GM18517 (cell line): ENCODE measurements around the gene MTURN.

Source experiments
- ATAC-seq: cut with Tn5 transposase; IDR thresholded peaks from one replicate; pipeline ENCODE4 v1.9.1; 2021; ENCODE audit warnings: mild to moderate bottlenecking, moderate library complexity; ENCODE audit not compliant: unreplicated experiment

MTURN gene

GRCh38 chr7:30135301-30136116 is 723 bp downstream of the MTURN start:
- ATAC-seq = peak; percentile 23

- no peak for ATAC-seq
Measured at GRCh38 chr7:30136117-30136731, 1.4 kb downstream of the MTURN start.

- no peak for ATAC-seq
Measured at GRCh38 chr7:30136743-30137485, 2.1 kb downstream of the MTURN start.

GRCh38 chr7:30139836-30140384 is 5.1 kb downstream of the MTURN start:
- no peak for ATAC-seq

GRCh38 chr7:30140456-30140855 is 5.7 kb downstream of the MTURN start:
- no peak for ATAC-seq

- ATAC-seq = no peak
Measured at GRCh38 chr7:30142710-30143109, 7.9 kb downstream of the MTURN start.

GRCh38 chr7:30143748-30144251 is 9.0 kb downstream of the MTURN start:
- ATAC-seq = no peak

GRCh38 chr7:30144657-30145306 is 10.0 kb downstream of the MTURN start:
- ATAC-seq = no peak

GRCh38 chr7:30145426-30145970 is 10.7 kb downstream of the MTURN start:
- ATAC-seq = no peak

GRCh38 chr7:30146127-30146612 is 11.4 kb downstream of the MTURN start:
- no peak for ATAC-seq

- ATAC-seq = no peak
Measured at GRCh38 chr7:30147223-30147622, 12.4 kb downstream of the MTURN start.

- ATAC-seq = no peak
Measured at GRCh38 chr7:30147785-30148184, 13.0 kb downstream of the MTURN start.

GRCh38 chr7:30148426-30148825 is 13.6 kb downstream of the MTURN start:
- no peak for ATAC-seq

GRCh38 chr7:30148951-30149459 is 14.2 kb downstream of the MTURN start:
- no peak for ATAC-seq

- no peak for ATAC-seq
Measured at GRCh38 chr7:30149640-30150272, 15.0 kb downstream of the MTURN start.

GRCh38 chr7:30150711-30151110 is 15.9 kb downstream of the MTURN start:
- no peak for ATAC-seq

- ATAC-seq = no peak
Measured at GRCh38 chr7:30154111-30154587, 19.4 kb downstream of the MTURN start.

GRCh38 chr7:30155481-30155880 is 20.7 kb downstream of the MTURN start:
- no peak for ATAC-seq

GRCh38 chr7:30157204-30157603 is 22.4 kb downstream of the MTURN start:
- no peak for ATAC-seq
